Mesendoderm (in vitro differentiated cells): ENCODE data around the gene KDM7A. TPM values are rescaled to one million over a fixed set of nuclear protein-coding genes. Genes with fewer than 3 reads are reported as not detected.

Experiments
- DNase-seq: peaks from one replicate; pipeline ENCODE4 v3.0.0; 2013
- H2AK5ac ChIP-seq: 2 replicates; pipeline ENCODE4 v1.6.1; 2013; ENCODE audit warnings: low read length, inconsistent platforms
- H2BK120ac ChIP-seq: 2 replicates; pipeline ENCODE4 v1.6.1; 2013; ENCODE audit warnings: low read depth, mild to moderate bottlenecking, low read length, moderate library complexity, mixed read lengths
- H2BK15ac ChIP-seq: replicated peaks from 2 replicates; pipeline ENCODE4 v1.6.1; 2013; ENCODE audit warnings: low read depth, mild to moderate bottlenecking, moderate library complexity
- H2BK5ac ChIP-seq: 2 replicates; pipeline ENCODE4 v1.6.1; 2013; ENCODE audit warnings: low read length, inconsistent platforms
- H3K18ac ChIP-seq: 2 replicates; pipeline ENCODE4 v1.6.1; 2013; ENCODE audit warnings: mild to moderate bottlenecking, low read length, mixed read lengths
- H3K23ac ChIP-seq: one replicate; pipeline ENCODE4 v1.6.1; 2013; ENCODE audit warnings: low read length
- H3K27ac ChIP-seq: 2 replicates; pipeline ENCODE4 v1.5.1; 2013; ENCODE audit warnings: low read depth, mild to moderate bottlenecking, inconsistent platforms, low read length, moderate library complexity
- H3K27me3 ChIP-seq: 2 replicates; pipeline ENCODE4 v1.6.1; 2013; ENCODE audit warnings: low read length, control low read depth, mild to moderate bottlenecking, inconsistent platforms; ENCODE audit not compliant: insufficient read depth, poor library complexity
- H3K36me3 ChIP-seq: 2 replicates; pipeline ENCODE4 v1.6.1; 2013; ENCODE audit warnings: low read length, inconsistent platforms; ENCODE audit not compliant: control insufficient read depth, insufficient read depth
- H3K4ac ChIP-seq: one replicate; pipeline ENCODE4 v1.6.1; 2013; ENCODE audit warnings: low read depth, mild to moderate bottlenecking, low read length, moderate library complexity
- H3K4me1 ChIP-seq: 2 replicates; pipeline ENCODE4 v1.6.1; 2013; ENCODE audit warnings: low read depth, low read length, inconsistent platforms; ENCODE audit not compliant: control insufficient read depth
- H3K4me2 ChIP-seq: 2 replicates; pipeline ENCODE4 v1.6.1; 2013; ENCODE audit warnings: low read length
- H3K4me3 ChIP-seq: 2 replicates; pipeline ENCODE4 v1.5.1; 2013; ENCODE audit warnings: mild to moderate bottlenecking, low read length
- H3K56ac ChIP-seq: one replicate; pipeline ENCODE4 v1.6.1; 2013; ENCODE audit warnings: low read length
- H3K79me1 ChIP-seq: 2 replicates; pipeline ENCODE4 v1.6.1; 2013; ENCODE audit warnings: low read length, inconsistent platforms
- H3K79me2 ChIP-seq: 2 replicates; pipeline ENCODE4 v1.6.1; 2013; ENCODE audit warnings: mild to moderate bottlenecking, low read length; ENCODE audit not compliant: control insufficient read depth, insufficient read depth
- H3K9ac ChIP-seq: 2 replicates; pipeline ENCODE4 v1.6.1; 2013; ENCODE audit warnings: low read length, inconsistent platforms
- H4K5ac ChIP-seq: one replicate; pipeline ENCODE4 v1.6.1; 2013; ENCODE audit warnings: low read length
- H4K8ac ChIP-seq: one replicate; pipeline ENCODE4 v1.6.1; 2013; ENCODE audit warnings: low read depth, mild to moderate bottlenecking, control low read depth, low read length, moderate library complexity
- WGBS: extraction: QIAGEN DNeasy Blood & Tissue Kit; methylation state at CpG from one replicate; pipeline ENCODE4 v1.1.7; 2013; ENCODE audit warnings: low lambda C conversion rate, missing lambda C conversion rate; ENCODE audit not compliant: insufficient coverage; ENCODE audit errors: extremely low coverage; 5-methylcytosine and 5-hydroxymethylcytosine counted together
- small RNA-seq: library from polyadenylated mRNA; stranded (forward); fragments of <200 nt; extraction: miRNeasy Mini kit (QIAGEN cat#:217004); gene quantifications from one replicate; pipeline ENCODE3, GENCODE V24; 2013; ENCODE audit not compliant: insufficient read depth

Gene KDM7A

DNA sequence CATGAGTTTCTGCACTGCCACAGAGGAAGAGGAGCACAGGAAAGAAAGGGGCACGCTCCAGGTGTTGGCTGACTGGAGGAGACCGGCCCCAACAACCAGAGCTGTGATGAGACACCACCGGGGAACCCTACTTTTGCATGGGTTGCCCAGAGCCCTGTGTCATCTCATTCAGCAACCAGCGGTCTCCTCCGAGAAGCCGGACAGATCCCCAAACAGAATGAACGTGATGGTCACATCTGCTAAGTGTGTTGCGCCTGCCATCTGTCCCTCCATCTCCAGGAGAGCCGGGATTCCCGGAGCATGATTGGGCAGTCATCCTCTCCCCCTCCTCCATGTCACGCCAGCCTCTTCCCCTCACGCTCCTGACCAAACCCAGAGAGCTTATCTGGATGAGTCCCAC, 136.9 kb downstream of the KDM7A start:
- no CpG with 5 or more reads among the region's 12 CpGs for WGBS
- no peak overlapping the region for H2BK15ac ChIP-seq
- H3K4me1 ChIP-seq = no peaks in the 10 kb centered on the region
- H3K4me2 ChIP-seq = no peak overlapping the region
- DNase-seq = no peak
- no peak overlapping the region for H4K5ac ChIP-seq
- no peaks in the 10 kb centered on the region for H3K79me2 ChIP-seq
- H4K8ac ChIP-seq = no peak overlapping the region
- H2AK5ac ChIP-seq = no peak overlapping the region
- H3K4me3 ChIP-seq = no peak overlapping the region
- no peaks in the 10 kb centered on the region for H3K36me3 ChIP-seq
- no peak overlapping the region for H3K23ac ChIP-seq
- H3K27me3 ChIP-seq = no peaks in the 10 kb centered on the region
- no peak overlapping the region for H3K27ac ChIP-seq
- H3K18ac ChIP-seq = no peak overlapping the region
- no peak overlapping the region for H3K4ac ChIP-seq
- no peak overlapping the region for H3K56ac ChIP-seq
- H2BK5ac ChIP-seq = no peak overlapping the region
- no peaks in the 10 kb centered on the region for H3K79me1 ChIP-seq
- no peak overlapping the region for H3K9ac ChIP-seq
- no peak overlapping the region for H2BK120ac ChIP-seq

DNA sequence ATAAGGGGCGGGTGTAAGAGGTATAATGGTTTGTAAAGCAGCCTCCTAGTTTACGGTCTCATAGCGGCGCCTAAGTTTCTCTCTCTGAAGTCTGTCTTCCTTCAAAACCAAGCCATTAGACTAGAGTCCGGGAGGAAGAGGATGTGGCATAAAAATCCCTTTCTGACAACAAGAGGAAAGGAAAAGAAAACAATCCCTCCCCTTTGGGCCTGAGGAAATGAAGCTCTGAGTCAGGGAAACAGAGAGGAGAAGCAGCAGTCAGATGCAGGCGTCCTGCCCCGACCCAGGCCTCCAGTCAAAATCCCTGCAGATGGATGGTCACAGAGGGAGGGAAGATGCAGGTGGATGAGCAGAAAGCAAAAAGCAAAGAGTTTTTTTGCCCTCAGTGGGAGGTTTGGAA, 137.7 kb downstream of the KDM7A start:
- H3K79me2 ChIP-seq = no peaks in the 10 kb centered on the region
- no peak overlapping the region for H3K4me3 ChIP-seq
- H2BK15ac ChIP-seq = no peak overlapping the region
- H3K56ac ChIP-seq = no peak overlapping the region
- no peak overlapping the region for H3K27ac ChIP-seq
- H3K23ac ChIP-seq = no peak overlapping the region
- H2AK5ac ChIP-seq = no peak overlapping the region
- no peak overlapping the region for H4K5ac ChIP-seq
- H3K4me1 ChIP-seq = no peaks in the 10 kb centered on the region
- H3K4me2 ChIP-seq = no peak overlapping the region
- H2BK120ac ChIP-seq = no peak overlapping the region
- no peak overlapping the region for H4K8ac ChIP-seq
- no peaks in the 10 kb centered on the region for H3K27me3 ChIP-seq
- no peak overlapping the region for H2BK5ac ChIP-seq
- no peak overlapping the region for H3K18ac ChIP-seq
- WGBS = no CpG with 5 or more reads among the region's 7 CpGs
- DNase-seq = no peak
- H3K9ac ChIP-seq = no peak overlapping the region
- no peak overlapping the region for H3K4ac ChIP-seq
- no peaks in the 10 kb centered on the region for H3K36me3 ChIP-seq
- no peaks in the 10 kb centered on the region for H3K79me1 ChIP-seq

DNA sequence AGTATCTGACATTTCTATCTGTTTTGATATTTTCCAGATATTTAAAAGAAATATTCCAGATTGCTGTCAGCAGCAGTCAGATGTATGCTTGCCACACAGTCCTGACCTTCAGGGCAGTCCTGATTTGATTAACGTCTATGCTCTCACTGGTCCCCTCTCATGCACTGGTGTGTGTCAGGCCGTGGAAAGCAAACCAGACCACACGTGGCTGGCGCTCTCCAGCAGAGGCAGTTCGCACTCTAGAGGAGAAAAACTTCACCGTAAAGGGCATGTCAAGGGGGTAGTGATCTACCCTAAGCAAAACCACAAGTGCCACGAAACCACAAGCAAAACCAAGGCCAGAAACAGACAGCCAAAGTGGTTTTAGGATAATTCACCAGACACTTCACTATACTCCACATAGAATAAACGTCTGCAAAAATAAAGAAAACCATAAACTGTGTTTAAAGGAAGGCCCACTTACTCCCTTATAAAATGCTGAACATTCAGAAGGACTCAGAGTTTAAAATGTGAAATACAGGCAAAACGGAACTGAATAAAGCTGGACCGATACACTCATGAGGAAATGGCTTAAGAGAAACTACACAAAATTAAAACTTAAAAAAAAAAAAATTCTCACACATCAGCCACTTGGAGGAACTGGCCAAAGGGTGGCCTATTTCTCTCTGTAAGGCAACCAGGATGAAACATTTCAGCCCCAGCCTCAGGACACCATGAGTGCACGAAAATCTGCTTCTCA, 140.4 kb downstream of the KDM7A start:
- Histone ChIP-seq H3K4ac (no peak overlapping the region), H3K56ac (no peak overlapping the region), H2BK120ac (no peak overlapping the region), H3K36me3 (no peaks in the 10 kb centered on the region), H2BK5ac (no peak overlapping the region), H3K4me1 (no peaks in the 10 kb centered on the region), H3K4me3 (no peak overlapping the region), H2AK5ac (no peak overlapping the region), H3K9ac (no peak overlapping the region), H4K8ac (no peak overlapping the region), H2BK15ac (no peak overlapping the region), H3K79me1 (no peaks in the 10 kb centered on the region), H3K27me3 (no peaks in the 10 kb centered on the region), H3K79me2 (no peaks in the 10 kb centered on the region), H3K23ac (no peak overlapping the region), H3K27ac (no peak overlapping the region), H3K4me2 (no peak overlapping the region), H3K18ac (no peak overlapping the region), H4K5ac (no peak overlapping the region)
- WGBS = no CpG with 5 or more reads among the region's 11 CpGs
- no peak for DNase-seq

DNA sequence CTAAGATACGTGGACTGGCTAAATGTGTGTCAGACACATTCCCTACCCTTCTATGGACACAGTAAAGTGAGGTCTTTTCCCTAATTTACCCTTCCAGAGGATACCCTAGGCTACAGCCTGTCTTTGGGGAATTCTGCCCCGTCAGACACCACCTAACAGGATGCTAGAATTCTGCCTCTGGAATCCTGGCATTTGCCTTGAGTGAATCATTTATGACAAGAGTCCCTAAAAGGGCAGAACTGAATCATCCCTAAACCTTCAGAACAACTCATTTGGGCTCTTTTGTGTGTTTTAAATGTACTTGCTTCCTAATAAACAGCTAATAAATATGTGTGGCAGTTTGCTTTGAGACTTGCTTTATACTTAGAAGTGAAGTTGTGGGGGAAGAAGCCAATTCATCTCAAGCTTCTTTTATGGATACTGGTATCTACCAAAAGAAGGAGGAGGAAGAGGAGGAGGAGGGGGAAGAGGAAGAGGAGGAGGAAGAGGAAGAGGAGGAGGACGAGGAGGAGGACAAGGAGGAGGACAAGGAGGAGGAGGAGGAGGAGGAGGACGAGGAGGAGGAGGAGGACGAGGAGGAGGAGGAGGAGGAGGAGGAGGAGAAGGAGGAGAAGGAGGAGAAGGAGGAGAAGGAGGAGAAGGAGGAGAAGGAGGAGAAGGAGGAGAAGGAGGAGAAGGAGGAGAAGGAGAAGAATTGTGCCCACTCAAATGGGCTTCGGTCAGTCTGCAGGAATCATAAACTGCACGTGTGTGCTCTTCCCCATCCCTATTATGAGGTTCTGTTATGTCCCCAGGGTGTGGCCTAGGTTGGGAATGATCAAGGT, 141.2 kb downstream of the KDM7A start:
- DNase-seq = peak; percentile 10
- no peak overlapping the region for H3K4me2 ChIP-seq
- H3K27ac ChIP-seq = no peak overlapping the region
- H3K9ac ChIP-seq = no peak overlapping the region
- no peaks in the 10 kb centered on the region for H3K36me3 ChIP-seq
- no peak overlapping the region for H4K5ac ChIP-seq
- H3K79me2 ChIP-seq = no peaks in the 10 kb centered on the region
- H4K8ac ChIP-seq = no peak overlapping the region
- H2BK120ac ChIP-seq = no peak overlapping the region
- WGBS = no CpG with 5 or more reads among the region's 7 CpGs
- H3K18ac ChIP-seq = no peak overlapping the region
- no peaks in the 10 kb centered on the region for H3K4me1 ChIP-seq
- H3K27me3 ChIP-seq = no peaks in the 10 kb centered on the region
- H2BK15ac ChIP-seq = no peak overlapping the region
- no peak overlapping the region for H3K23ac ChIP-seq
- H2AK5ac ChIP-seq = no peak overlapping the region
- H3K4me3 ChIP-seq = no peak overlapping the region
- no peak overlapping the region for H2BK5ac ChIP-seq
- no peaks in the 10 kb centered on the region for H3K79me1 ChIP-seq
- no peak overlapping the region for H3K56ac ChIP-seq
- no peak overlapping the region for H3K4ac ChIP-seq

Small RNA genes lying within 50 kb of the gene (small RNA-seq; reads per million reads assigned to genes)
- not detected for gene RF00019
- gene RNU6-797P = not detected
